ENCODE results near the gene TMEM184B.

The TMEM184B gene

GRCh38 chr22:38219632-38220031 is 53.2 kb downstream of the TMEM184B start:
- no peak overlapping the region for H3K4me3 ChIP-seq (ENCODE audit: low read depth, low read length)
- no peak for DNase-seq (ENCODE audit: low read depth)
- TF ChIP-seq, protein P1, sequence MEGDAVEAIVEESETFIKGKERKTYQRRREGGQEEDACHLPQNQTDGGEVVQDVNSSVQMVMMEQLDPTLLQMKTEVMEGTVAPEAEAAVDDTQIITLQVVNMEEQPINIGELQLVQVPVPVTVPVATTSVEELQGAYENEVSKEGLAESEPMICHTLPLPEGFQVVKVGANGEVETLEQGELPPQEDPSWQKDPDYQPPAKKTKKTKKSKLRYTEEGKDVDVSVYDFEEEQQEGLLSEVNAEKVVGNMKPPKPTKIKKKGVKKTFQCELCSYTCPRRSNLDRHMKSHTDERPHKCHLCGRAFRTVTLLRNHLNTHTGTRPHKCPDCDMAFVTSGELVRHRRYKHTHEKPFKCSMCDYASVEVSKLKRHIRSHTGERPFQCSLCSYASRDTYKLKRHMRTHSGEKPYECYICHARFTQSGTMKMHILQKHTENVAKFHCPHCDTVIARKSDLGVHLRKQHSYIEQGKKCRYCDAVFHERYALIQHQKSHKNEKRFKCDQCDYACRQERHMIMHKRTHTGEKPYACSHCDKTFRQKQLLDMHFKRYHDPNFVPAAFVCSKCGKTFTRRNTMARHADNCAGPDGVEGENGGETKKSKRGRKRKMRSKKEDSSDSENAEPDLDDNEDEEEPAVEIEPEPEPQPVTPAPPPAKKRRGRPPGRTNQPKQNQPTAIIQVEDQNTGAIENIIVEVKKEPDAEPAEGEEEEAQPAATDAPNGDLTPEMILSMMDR (conservative IDR thresholded peaks at IDR 0.05; ENCODE audit: low read depth, low read length): no peak

- TF ChIP-seq, protein P1 (conservative IDR thresholded peaks at IDR 0.05; ENCODE audit: low read depth, low read length): no peak
- peak; percentile 96 for DNase-seq (ENCODE audit: low read depth)
- no peak overlapping the region for H3K4me3 ChIP-seq (ENCODE audit: low read depth, low read length)
Measured at GRCh38 chr22:38218661-38219622, 53.9 kb downstream of the TMEM184B start.

GRCh38 chr22:38215156-38216038 is 57.4 kb downstream of the TMEM184B start:
- DNase-seq (ENCODE audit: low read depth): no peak
- TF ChIP-seq, protein P1 (conservative IDR thresholded peaks at IDR 0.05; ENCODE audit: low read depth, low read length): no peak
- H3K4me3 ChIP-seq (ENCODE audit: low read depth, low read length): no peak overlapping the region

DNA sequence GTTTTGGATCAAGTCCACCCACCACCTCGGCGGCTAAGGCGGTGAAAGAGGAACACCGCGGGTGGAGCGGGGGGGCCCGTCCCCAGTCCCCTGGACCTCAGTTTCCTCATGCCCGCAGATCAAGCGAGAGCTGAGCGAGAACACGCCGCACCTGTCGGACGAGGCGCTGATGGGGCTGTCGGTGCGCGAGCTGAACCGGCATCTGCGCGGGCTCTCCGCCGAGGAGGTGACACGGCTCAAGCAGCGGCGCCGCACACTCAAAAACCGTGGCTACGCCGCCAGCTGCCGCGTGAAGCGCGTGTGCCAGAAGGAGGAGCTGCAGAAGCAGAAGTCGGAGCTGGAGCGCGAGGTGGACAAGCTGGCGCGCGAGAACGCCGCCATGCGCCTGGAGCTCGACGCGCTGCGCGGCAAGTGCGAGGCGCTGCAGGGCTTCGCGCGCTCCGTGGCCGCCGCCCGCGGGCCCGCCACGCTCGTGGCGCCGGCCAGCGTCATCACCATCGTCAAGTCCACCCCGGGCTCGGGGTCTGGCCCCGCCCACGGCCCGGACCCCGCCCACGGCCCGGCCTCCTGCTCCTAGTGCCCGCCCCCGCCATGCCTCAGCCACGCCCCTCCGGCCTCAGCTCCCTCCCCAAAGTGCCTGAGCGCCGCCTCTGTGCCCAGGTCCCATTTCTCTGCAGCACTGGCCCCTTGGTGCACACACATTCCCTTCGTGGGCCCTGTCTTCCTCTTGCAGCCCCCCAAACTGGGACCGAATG is 58.3 kb downstream of the TMEM184B start:
- TF ChIP-seq, protein P1 (conservative IDR thresholded peaks at IDR 0.05; ENCODE audit: low read depth, low read length): peak; percentile 35
- H3K4me3 ChIP-seq (ENCODE audit: low read depth, low read length): peak overlapping the region; percentile 54

DNA sequence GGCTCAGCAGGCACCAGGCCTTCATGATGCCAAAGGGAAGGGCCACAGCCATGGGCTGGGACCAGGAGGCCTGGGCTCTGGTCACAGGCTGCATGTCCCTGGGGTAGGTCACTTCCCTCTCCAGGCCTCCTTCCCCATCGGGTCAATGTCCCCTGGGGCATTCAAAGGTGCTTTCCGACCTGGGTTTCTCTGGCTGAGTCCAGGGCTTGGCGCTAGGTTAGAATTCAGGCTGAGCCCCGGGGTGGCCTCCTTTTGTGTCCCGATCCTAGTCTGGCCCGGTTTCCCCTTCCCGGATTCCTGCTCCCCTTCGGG is 58.9 kb downstream of the TMEM184B start:
- TF ChIP-seq, protein P1 (conservative IDR thresholded peaks at IDR 0.05; ENCODE audit: low read depth, low read length): no peak
- peak overlapping the region; percentile 54 for H3K4me3 ChIP-seq (ENCODE audit: low read depth, low read length)
- no peak for DNase-seq (ENCODE audit: low read depth)

More for the DNA sequence above, 58.3 kb downstream of the TMEM184B start:
- peak; percentile 75 for DNase-seq (ENCODE audit: low read depth)

GRCh38 chr22:38213319-38213989 is 59.4 kb downstream of the TMEM184B start:
- TF ChIP-seq, protein P1 (conservative IDR thresholded peaks at IDR 0.05; ENCODE audit: low read depth, low read length): no peak
- no peak overlapping the region for H3K4me3 ChIP-seq (ENCODE audit: low read depth, low read length)
- no peak for DNase-seq (ENCODE audit: low read depth)

Measured in choroid plexus epithelial cell (primary cell).